ENCODE data around the gene DUSP10.

DNA sequence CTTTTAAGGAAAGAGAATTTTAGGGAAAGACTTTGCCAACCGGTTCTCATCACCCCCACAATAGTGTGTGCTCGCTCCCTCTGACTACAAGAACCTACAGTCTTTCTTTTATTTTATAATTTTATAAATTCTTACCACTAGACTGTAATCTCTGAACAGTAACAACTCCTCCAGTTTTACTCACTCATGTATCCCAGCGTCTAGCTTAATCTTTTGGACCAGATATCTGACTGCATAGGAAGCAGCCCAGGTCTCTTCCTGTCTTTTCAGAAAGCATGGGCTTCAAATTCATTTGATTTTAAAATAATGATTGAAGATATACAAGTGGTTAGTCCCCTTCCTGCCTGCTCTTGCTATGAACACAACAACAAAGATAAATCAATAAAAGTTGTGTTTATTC lies 19.0 kb upstream of the DUSP10 start:
- TF ChIP-seq CTCF (IDR thresholded peaks at IDR 0.05; ENCODE audit: insufficient read depth, low read length), result no peak
- TF ChIP-seq, protein P1, sequence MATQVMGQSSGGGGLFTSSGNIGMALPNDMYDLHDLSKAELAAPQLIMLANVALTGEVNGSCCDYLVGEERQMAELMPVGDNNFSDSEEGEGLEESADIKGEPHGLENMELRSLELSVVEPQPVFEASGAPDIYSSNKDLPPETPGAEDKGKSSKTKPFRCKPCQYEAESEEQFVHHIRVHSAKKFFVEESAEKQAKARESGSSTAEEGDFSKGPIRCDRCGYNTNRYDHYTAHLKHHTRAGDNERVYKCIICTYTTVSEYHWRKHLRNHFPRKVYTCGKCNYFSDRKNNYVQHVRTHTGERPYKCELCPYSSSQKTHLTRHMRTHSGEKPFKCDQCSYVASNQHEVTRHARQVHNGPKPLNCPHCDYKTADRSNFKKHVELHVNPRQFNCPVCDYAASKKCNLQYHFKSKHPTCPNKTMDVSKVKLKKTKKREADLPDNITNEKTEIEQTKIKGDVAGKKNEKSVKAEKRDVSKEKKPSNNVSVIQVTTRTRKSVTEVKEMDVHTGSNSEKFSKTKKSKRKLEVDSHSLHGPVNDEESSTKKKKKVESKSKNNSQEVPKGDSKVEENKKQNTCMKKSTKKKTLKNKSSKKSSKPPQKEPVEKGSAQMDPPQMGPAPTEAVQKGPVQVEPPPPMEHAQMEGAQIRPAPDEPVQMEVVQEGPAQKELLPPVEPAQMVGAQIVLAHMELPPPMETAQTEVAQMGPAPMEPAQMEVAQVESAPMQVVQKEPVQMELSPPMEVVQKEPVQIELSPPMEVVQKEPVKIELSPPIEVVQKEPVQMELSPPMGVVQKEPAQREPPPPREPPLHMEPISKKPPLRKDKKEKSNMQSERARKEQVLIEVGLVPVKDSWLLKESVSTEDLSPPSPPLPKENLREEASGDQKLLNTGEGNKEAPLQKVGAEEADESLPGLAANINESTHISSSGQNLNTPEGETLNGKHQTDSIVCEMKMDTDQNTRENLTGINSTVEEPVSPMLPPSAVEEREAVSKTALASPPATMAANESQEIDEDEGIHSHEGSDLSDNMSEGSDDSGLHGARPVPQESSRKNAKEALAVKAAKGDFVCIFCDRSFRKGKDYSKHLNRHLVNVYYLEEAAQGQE (IDR thresholded peaks at IDR 0.05; ENCODE audit: insufficient replicate concordance, low read depth), result no peak

All from HL-60 (cell line).